Hepatic stellate cell (primary cell): ENCODE measurements around the gene SLC25A12.
"Not testable (repeated sequence)": the region's sequence is repeated elsewhere in the genome, so short reads cannot be mapped to it uniquely, and the experiment has no call there.

Source experiments
- DNase-seq: peaks from one replicate; pipeline ENCODE4 v3.0.0; 2011; ENCODE audit warnings: low spot score

Gene SLC25A12

DNA sequence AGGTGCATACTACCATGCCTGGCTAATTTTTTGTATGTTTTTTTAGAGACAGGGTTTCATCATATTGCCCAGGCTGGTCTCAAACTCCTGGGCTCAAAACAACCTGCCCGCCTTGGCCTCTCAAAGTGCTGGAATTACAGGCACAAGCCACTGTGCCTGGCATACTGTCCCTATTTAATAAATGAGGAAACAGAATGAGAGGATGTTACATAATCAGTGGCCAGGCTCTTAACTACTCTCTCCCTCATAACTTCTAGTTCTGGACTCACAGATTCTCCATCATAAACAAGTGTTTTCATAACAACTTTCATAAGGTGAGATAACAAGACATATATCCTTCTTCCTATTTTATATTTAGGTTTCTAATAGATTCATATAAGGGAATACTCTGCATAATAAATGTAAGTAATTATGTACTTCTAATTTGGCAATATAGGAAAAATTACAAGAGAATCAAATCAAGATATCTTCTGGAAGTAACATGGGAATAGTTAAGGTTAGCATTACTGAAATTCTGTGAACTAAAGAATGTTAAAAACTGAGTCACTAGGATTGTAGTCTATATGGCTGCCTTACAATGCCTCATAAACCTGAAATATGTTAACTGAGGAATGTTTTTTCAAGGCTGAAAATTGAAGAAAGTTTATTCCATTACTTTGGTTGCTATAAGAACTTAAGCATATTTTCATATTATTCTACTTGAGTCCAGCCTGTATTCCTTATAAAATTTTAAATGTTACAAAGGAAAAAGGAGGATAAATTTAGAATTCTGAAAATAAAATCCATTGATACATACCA, 71.3 kb downstream of the SLC25A12 start:
- no peak for DNase-seq

DNA sequence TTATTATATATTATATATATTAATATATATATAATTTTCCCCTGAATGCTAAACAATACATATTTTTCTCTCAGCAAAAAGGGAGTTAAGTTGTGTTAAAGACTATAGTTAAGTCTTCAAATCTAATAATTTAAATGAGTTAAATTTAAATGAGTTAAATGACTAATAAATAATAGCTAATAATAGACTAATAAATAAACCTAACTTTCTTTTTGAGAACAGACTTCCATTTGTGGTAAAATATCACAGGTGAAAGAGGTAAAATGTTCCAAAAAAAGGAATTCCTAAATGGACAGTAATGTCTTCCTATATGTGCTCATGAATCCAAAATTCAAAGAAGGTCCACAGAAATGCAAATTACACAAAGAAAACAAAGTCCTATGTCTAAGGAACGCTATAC, 74.6 kb downstream of the SLC25A12 start:
- no peak for DNase-seq

DNA sequence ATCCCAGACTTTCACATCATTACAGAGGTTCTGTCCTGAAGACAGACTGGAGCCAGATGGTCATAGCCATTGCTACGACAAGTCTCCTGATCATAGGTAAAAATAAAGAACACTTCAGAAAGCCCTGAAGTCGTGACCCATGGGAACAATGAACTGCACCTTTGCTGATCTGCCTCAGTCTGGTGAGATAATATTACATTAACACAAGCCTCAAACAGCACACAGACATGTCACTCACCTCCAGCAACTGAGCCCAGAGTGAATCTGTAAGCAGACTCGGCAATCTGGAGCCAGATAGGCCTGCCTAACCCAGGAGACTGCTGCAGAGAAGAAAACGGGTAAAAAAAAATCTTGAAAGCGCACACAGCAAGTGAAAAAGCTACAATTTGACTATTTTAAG, 79.2 kb downstream of the SLC25A12 start:
- no peak for DNase-seq

DNA sequence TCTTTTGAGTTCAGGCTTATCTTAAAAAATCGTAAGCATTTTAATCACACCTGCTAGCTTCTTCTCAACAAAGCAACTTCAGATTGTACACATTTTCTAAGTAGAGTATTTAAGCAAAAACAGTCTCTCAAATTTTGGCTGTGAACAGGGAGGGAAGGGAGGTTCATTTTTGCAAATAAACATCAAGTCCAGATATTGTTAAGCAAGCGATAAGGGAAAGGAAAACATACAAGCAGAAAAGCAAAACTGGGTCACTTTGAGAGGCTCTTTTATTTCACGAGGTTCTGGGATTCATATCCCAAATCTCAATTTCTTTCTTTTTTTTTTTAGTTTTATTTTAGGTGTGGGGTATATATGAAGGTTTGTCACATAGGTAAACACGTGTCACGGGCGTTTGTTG, 79.9 kb downstream of the SLC25A12 start:
- no peak for DNase-seq

DNA sequence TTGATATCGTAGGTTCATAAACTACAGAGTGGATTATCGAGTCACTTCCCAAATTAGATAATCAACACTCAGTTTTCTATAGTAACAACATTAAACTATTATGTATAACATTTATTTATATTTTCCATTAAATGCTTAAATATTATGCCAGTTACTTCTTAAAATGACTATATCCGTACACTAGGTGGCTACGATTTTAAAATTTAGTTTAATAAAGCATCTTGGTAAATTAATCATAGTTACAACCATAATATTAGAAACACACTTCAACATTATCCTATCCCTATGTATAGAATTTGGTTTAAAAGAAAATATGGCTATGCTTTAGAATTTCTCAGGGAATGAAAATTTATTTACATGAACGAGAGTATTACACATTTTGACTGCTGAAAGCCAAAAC, 80.3 kb downstream of the SLC25A12 start:
- no peak for DNase-seq

DNA sequence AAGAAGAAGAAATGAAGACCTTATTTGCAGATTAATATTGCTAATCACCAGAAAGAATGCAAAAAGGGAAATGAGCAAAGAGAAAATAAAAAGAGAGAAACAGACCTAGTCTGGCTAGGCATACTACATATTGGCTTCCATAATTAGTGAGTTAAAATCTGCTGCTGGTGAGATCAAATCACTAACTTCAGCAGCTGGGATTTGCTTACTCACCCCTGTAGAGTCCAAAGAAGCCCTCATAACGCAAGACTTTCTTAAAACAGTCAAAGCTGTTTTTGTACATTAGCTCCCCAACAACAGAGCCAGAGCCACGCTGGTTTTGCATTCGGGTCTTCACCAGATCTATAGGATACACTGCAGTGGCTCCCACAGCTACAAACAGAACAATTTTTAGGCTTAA, 80.9 kb downstream of the SLC25A12 start:
- DNase-seq, result no peak

DNA sequence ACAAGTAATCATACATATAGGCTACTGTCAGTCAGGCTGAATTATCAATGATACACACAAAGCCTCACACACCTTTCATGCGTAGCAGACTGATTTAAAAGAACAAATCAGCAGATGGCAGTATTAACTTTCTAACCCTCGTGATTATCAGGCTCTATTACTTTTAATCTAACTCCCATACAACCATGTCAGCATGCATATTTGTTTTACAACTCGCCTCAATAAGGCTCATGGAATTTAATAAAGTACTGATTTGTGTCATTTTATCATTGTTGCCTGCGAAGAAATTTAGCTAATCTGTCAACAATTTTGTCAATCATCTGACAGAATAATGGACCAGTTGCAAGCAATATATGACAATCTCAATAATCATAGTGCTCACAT, 82.8 kb downstream of the SLC25A12 start:
- DNase-seq, result peak; percentile 11

DNA sequence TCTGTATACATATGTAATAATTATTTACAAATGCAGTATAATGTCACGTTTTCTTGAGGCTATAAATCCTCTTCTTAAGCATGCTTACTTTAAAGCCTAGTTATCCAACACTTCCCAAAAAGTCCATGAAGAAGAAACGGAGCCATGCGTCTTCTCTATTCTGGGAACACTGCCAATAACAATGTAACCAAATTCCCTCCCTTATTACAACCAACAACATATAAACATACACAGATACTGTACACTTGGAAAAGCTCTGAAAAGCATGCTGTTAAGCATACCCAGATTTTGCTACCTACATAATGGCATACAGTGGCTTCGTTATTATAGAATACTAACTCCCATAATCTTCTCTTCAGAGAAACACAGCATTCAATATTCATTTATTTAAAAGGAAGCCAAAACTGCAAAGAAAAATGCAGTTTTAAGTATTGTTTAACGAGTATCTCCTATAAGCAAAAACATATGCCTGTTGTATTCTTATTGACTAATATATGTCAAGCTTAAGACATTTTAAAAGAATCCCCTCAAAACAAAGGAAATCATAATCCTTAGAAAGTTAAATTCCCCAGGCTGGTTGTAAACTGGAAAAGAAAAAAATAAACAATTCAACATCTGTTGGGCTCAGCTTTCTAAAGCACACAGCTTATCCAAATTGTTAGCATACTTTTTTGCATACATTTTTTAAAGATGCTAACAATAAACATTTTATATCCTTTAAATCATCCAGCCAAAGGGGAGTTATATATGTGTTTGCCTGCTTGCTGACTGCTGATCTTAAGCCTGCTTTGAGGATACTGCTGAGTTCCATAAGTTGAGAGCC, 83.4 kb downstream of the SLC25A12 start:
- no peak for DNase-seq

DNA sequence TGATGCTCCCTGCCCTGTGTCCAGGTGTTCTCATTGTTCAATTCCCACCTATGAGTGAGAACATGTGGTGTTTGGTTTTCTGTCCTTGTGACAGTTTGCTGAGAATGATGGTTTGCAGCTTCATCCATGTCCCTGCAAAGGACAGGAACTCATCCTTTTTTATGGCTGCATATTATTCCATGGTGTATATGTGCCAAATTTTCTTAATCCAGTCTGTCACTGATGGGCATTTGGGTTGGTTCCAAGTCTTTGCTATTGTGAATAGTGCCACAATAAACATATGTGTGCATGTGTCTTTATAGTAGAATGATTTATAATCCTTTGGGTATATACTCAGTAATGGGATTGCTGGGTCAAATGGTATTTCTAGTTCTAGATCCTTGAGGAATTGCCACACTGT, 85.2 kb downstream of the SLC25A12 start:
- DNase-seq, result not testable (repeated sequence)

DNA sequence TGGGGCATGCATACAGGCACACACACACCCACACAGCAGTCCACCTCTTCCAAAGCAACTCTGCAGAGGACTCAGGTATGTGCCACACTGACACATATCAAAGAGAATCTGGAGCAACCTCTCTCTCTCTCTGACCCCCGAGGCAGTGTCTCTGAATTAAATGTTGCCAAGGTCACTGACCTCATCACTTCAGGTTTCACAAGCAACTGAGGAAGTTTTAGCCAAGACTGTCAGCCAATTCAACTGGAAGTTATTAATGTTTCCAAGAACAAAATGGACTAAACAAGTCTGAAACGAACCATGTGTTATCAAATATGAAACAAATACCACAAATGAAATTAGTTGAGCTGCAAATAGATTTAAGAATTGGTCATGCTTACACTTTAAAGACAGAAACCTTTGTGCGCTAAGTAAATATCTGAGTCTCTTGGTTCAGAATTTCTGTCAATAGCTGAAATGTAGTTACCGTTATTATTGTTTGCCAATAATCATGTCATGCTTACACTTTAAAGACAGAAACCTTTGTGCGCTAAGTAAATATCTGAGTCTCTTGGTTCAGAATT, 86.1 kb downstream of the SLC25A12 start:
- DNase-seq, result no peak

DNA sequence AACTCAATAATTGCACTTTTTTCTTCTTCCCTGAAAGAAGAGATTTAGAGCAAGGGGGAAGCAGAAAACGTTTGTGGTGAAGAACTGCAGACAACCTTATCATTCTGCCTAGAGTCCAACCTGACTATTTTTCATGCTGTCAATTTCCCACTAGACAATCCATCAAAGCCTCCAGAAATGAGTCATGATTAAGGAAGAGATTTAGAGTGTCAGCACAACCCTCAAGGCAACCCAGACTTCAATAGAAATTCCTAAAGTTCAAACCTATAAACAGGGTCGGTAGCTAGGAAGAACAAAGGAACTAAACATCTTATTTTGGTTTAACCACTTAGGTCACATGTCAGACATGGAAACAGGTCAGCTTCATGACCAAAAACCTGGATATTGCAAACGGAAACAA, 86.9 kb downstream of the SLC25A12 start:
- no peak for DNase-seq

DNA sequence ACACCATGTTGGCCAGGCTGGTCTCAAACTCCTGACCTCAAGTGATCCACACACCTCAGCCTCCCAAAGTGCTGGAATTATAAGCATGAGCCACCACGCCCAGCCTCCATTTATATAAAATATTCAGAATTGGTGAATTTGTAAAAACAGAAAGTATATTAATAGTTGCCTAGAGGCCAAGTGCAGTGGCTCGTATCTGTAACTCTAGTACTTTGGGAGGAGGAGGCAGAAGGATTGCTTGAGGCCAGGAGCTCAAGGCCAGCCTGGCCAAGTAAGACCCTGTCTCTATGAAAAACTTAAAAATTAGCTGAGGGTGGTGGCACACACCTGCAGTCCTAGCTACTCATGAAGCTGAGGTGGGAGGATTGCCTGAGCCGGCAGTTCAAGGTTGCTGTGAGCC, 89.6 kb downstream of the SLC25A12 start:
- no peak for DNase-seq

DNA sequence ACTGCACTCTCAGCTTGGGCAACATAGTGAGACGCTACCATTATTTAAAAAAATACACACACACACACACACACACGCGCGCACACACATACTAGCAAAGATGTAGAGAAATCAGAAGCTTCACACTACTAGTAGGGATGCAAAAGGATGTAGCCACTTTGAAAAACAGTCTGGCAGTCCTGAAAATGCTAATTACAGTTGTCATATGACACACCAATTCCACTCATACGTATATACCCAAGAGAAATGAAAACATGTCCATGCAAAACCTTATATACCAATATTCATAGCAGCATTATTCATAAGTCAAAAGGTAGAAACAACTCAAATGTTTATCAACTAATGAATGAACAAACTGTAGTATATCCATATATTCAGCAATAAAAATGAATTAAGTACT, 90.3 kb downstream of the SLC25A12 start:
- DNase-seq, result no peak

DNA sequence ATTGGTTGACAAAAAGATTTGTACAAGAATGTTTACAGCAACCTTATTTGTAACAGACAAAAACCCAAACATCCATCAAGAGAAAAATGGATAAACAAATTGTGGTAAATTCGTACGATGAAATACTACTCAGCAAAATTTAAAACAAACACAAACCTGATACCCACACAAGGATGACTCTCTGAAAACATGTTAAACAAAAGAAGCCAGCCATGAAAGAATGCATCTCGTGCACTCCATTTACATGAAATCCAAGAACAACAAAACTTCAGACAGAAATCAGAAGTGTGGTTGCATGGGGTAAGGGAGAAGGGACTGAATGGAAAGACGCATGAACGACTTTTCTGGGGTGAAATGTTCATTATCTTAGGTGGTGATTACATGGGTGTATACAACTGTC, 93.4 kb downstream of the SLC25A12 start:
- DNase-seq, result no peak

DNA sequence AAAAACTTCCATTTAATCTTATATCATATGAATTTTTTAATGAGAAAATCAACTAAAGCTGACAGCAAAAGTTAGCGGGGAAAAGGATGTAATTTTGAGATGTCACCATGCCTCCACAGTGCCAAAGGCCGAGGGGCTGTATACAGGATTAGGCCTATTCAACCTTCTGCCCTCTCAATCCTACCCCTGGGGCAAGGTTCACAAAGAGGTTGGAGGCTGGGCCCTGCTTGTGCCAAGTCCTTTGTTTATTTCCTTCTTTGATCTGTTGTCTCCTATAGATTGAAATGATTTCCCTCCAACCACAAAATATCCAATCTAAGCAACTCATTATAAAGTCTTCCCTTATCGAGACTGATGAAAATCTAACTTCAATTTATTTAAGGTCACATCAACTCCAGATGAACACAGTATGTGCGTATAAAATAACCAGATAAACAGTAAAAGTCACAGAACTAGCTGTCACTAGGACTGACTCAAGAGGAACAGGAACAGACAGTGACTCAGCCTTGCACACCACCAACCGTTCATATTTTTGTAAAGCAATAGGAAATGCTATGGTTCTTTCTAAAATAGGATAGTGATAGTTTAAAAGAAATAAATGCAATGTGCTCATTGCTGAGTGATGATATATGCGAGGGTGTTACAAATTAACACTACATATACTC, 95.8 kb downstream of the SLC25A12 start:
- DNase-seq, result peak; percentile 62

DNA sequence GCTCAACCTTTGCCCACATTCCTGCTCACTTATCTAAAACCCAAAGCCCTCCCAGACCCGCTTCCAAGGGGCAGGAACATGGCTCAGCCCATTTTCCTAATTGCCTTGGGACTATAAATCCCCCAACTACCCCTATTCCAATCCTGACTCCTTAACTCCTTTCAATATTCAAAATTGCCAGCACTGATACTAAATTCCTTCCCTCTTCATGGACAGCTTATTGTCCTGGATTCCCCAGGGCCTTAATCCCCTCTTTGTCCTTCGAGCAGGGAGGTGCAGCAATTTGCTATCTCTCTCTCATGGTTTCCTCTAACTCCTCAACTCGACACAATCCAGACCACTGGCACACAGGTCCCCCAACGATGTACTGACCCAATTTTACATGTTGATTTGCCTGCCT, 99.1 kb downstream of the SLC25A12 start:
- DNase-seq, result no peak

DNA sequence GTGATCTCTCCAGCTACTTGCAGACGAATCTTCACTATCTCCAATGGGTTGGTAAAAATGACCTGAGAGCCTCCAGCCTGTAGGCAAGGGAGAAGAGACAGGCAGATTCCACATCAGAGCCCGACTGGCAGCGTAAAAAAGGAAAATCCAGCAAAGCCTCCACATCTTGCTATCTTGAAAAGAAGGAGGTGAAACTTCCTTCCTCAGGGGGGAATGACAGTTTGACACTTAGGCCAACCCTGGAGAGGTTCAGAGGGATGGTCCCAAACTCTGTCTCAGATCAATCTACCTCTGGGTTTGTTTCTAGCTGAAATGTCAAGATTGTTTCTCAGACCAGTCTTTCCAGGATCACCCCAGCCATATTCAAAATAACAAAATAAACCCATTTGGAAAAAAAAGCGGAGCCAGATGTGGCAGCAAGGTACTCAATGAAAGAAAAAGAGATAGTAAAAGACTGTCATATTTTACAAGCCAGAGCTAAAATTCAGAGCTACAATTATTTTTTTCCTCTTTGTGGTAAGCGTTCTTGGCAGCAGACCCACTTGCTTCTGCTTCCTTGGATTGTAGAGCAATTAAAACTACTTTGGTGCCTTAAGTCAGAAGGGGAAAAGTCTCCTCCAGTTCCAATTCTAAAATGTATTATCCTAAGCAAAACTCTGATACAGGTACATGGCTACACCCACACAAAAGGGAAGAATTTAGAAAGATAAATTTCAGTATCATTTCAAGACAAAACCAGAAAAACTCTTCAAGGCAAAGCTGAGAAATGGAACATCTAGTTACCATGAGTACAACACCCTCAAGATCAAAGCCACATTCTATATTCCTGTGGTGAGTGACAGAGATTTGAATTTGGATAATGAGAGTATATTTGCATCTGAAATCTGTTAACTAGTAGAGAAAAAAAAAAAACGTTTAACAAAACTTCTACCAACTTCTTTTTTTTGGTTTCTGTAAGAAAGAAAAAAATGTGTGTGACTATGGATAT, 100.1 kb downstream of the SLC25A12 start:
- no peak for DNase-seq

DNA sequence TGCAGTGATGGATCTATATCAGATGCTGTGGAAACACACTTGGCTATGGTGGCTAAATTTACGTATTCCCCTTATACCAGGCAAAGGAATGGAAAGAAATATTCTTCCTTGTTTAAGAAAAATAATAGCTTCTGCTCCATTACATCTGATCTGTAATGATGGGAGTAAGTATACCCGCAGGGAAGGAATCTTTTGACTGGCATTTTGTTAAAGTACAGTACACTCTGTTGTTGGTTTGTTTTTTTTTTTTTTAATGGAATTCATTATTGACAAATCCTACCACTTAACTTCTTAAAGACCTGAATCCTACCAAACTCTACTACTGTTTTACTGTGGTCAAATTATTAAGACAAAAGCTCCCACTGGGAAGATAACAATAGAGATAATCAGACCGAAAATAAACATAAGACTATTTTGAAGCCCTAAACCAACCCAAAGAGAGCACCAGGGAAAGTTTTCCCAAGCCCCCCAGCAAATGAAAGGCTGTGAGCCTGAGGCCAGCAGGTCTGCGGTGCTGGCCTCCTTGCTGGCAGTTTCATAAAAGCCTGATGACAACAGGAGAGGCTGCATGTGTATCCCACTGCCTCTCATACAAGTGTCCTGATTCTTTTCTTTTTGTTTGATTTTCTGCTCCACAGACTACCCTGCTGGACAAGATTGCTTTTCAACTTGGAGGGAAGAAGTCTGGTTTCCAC, 101.0 kb downstream of the SLC25A12 start:
- DNase-seq, result no peak

DNA sequence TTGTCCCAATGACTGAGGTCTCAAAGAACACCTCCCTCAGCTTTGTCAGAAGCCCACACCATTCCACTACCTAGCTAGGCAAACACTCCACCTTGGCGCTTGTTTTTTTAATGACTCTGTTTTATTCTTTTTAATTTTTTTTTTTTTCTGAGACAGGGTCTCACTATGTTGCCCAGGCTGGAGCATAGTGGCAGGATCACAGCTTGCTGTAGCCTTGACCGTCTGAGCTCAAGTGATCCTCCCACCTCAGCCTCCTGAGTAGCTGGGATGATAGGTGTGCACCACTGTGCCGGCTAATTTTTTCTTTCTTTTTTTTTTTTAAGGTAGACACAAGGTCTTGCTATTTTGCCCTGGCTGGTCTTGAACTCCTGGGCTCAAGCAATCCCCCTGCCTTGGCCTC, 101.9 kb downstream of the SLC25A12 start:
- DNase-seq, result no peak

DNA sequence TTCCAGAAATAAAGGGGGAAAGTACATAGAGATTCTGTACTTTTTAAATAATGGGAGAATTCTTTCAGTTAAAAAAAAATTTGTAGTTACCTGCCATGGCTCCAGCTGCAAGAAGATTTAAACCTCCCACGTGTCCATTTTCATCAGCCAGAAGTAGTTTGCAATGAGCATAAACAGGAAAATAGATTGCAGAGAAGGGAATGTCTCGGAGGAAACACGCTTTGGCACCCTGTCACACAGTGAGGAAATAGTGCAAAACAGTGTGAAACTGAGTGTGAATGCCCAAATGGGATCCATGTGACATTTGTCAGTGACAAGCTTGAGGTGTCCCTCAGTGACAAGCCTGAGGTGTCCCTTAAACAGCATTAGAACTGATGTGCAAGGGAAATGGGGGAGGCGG, 102.7 kb downstream of the SLC25A12 start:
- no peak for DNase-seq

DNA sequence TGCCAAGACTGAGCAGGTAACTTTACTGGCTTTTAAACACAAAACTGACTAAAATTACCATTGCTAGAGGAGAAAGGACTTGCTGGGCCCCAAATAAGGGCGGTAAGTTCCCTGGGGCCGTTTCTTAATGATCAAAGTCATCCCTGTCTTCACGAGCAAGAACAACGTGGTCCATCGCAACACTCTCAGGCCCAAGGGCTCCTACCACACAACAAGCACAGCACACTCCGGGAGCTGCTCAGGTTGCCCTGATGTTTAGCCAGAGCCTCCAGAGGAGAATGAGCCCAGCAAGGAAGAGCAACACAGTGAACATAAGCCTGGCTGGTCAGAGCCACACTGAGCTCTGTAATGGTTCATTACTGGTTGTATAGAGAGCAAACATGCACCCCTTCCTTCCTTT, 104.1 kb downstream of the SLC25A12 start:
- DNase-seq, result no peak
